DND-41 (cell line): Measurements from ENCODE around the gene DCC.

Experiments used
- ATAC-seq: fragments of 200-7000 bp; cut with Tn5 transposase; 3 replicates; pipeline ENCODE4 v1.9.1; 2021; ENCODE audit warnings: low read depth; ENCODE audit not compliant: insufficient read depth
- DNase-seq: peaks from one replicate; pipeline ENCODE4 v3.0.0-alpha.2; 2020
- H2AFZ ChIP-seq: 2 replicates; pipeline ENCODE4 v1.6.0; 2012; ENCODE audit warnings: low read depth, low read length
- H3K27ac ChIP-seq: 2 replicates; pipeline ENCODE4 v1.5.1; 2012; ENCODE audit warnings: low read length, inconsistent platforms
- H3K27me3 ChIP-seq: fragments of 200-600 bp; sonication (generic); 2 replicates; pipeline ENCODE4 v1.6.0; 2012; ENCODE audit warnings: low read length, mild to moderate bottlenecking, inconsistent platforms; ENCODE audit not compliant: insufficient read depth, poor library complexity
- H3K36me3 ChIP-seq: 2 replicates; pipeline ENCODE4 v1.5.1; 2012; ENCODE audit warnings: low read length, inconsistent platforms; ENCODE audit not compliant: insufficient read depth
- H3K4me1 ChIP-seq: 2 replicates; pipeline ENCODE4 v1.5.1; 2012; ENCODE audit warnings: mild to moderate bottlenecking, low read length; ENCODE audit not compliant: insufficient read depth
- H3K4me2 ChIP-seq: 2 replicates; pipeline ENCODE4 v1.6.0; 2012; ENCODE audit warnings: mild to moderate bottlenecking, moderate library complexity, low read length, inconsistent platforms; ENCODE audit not compliant: insufficient read depth
- H3K4me3 ChIP-seq, 2 experiments: fragments of 200-600 bp in 1 of 2; shearing (Covaris generic) in 1 of 2; 2 replicates each; pipeline ENCODE4 v1.5.1; 2012 to 2016; ENCODE audit warnings: inconsistent platforms in 2 of 2, low read length in 2 of 2, mild to moderate bottlenecking in 2 of 2, low read depth in 1 of 2, moderate library complexity in 1 of 2
- H3K79me2 ChIP-seq: 2 replicates; pipeline ENCODE4 v1.6.0; 2012; ENCODE audit warnings: low read length, inconsistent platforms; ENCODE audit not compliant: insufficient read depth
- H3K9ac ChIP-seq: 2 replicates; pipeline ENCODE4 v1.6.0; 2012; ENCODE audit warnings: low read depth, mild to moderate bottlenecking, inconsistent platforms, low read length, moderate library complexity
- H3K9me3 ChIP-seq: 2 replicates; pipeline ENCODE4 v1.5.1; 2012; ENCODE audit warnings: low read length, moderate library complexity, mild to moderate bottlenecking, inconsistent platforms; ENCODE audit not compliant: insufficient read depth, severe bottlenecking
- H4K20me1 ChIP-seq: 2 replicates; pipeline ENCODE4 v1.6.0; 2012; ENCODE audit warnings: low read length; ENCODE audit not compliant: insufficient read depth
- CTCF ChIP-seq: IDR thresholded peaks from 2 replicates; pipeline ENCODE4 v1.5.1; 2012; ENCODE audit warnings: borderline replicate concordance, low read length, moderate library complexity, mild to moderate bottlenecking; ENCODE audit not compliant: poor library complexity, severe bottlenecking; ENCODE audit errors: extremely low read depth
- EZH2 ChIP-seq: IDR thresholded peaks from 3 replicates; pipeline ENCODE4 v1.6.1; 2012; ENCODE audit warnings: borderline replicate concordance, low read depth, mild to moderate bottlenecking, moderate library complexity, low read length, inconsistent platforms; ENCODE audit not compliant: severe bottlenecking

Gene DCC

GRCh38 chr18:53165770-53166169 is 825.8 kb downstream of the DCC start:
- DNase-seq (no peak), ATAC-seq (no peak)
- H2AFZ ChIP-seq = no peak overlapping the region
- H3K4me1 ChIP-seq = no peaks in the 10 kb centered on the region
- H3K27me3 ChIP-seq = no peaks in the 10 kb centered on the region
- H3K79me2 ChIP-seq = no peaks in the 10 kb centered on the region
- H4K20me1 ChIP-seq = no peaks in the 10 kb centered on the region
- no peaks in the 10 kb centered on the region for H3K9me3 ChIP-seq
- H3K27ac ChIP-seq = no peak overlapping the region
- H3K4me3 ChIP-seq = no peak overlapping the region
- H3K4me2 ChIP-seq = no peak overlapping the region
- H3K9ac ChIP-seq = no peak overlapping the region
- no peaks in the 10 kb centered on the region for H3K36me3 ChIP-seq
- TF ChIP-seq CTCF (no peak), EZH2 (no peak)

- no peaks in the 10 kb centered on the region for H3K4me1 ChIP-seq
- TF ChIP-seq CTCF (no peak), EZH2 (no peak)
- H3K27me3 ChIP-seq = no peaks in the 10 kb centered on the region
- DNase-seq = no peak
- no peak overlapping the region for H3K9ac ChIP-seq
- no peak overlapping the region for H3K4me3 ChIP-seq
- H3K27ac ChIP-seq = no peak overlapping the region
- H3K79me2 ChIP-seq = no peaks in the 10 kb centered on the region
- no peak overlapping the region for H3K4me2 ChIP-seq
- no peaks in the 10 kb centered on the region for H4K20me1 ChIP-seq
- ATAC-seq = no peak
- no peaks in the 10 kb centered on the region for H3K9me3 ChIP-seq
- no peaks in the 10 kb centered on the region for H3K36me3 ChIP-seq
- no peak overlapping the region for H2AFZ ChIP-seq
Measured at GRCh38 chr18:53169346-53169745, 829.3 kb downstream of the DCC start.

- no peaks in the 10 kb centered on the region for H3K9me3 ChIP-seq
- TF ChIP-seq CTCF = no peak
- TF ChIP-seq EZH2 = no peak
- H3K4me3 ChIP-seq = no peak overlapping the region
- no peaks in the 10 kb centered on the region for H3K79me2 ChIP-seq
- no peaks in the 10 kb centered on the region for H3K4me1 ChIP-seq
- no peak overlapping the region for H2AFZ ChIP-seq
- DNase-seq (no peak), ATAC-seq (no peak)
- no peak overlapping the region for H3K9ac ChIP-seq
- no peaks in the 10 kb centered on the region for H3K27me3 ChIP-seq
- H4K20me1 ChIP-seq = no peaks in the 10 kb centered on the region
- no peak overlapping the region for H3K27ac ChIP-seq
- H3K4me2 ChIP-seq = no peak overlapping the region
- H3K36me3 ChIP-seq = no peaks in the 10 kb centered on the region
Measured at GRCh38 chr18:53191634-53192033, 851.6 kb downstream of the DCC start.

- no peaks in the 10 kb centered on the region for H4K20me1 ChIP-seq
- no peak overlapping the region for H2AFZ ChIP-seq
- no peak overlapping the region for H3K4me3 ChIP-seq
- no peaks in the 10 kb centered on the region for H3K9me3 ChIP-seq
- DNase-seq (no peak), ATAC-seq (no peak)
- H3K9ac ChIP-seq = no peak overlapping the region
- H3K27ac ChIP-seq = no peak overlapping the region
- no peaks in the 10 kb centered on the region for H3K36me3 ChIP-seq
- TF ChIP-seq CTCF = no peak
- TF ChIP-seq EZH2 = no peak
- H3K27me3 ChIP-seq = no peaks in the 10 kb centered on the region
- no peaks in the 10 kb centered on the region for H3K4me1 ChIP-seq
- no peaks in the 10 kb centered on the region for H3K79me2 ChIP-seq
- H3K4me2 ChIP-seq = no peak overlapping the region
Measured at GRCh38 chr18:53193870-53194269, 853.9 kb downstream of the DCC start.
